Lower lobe of right lung (tissue), 2 donors: ENCODE results near the gene CDC42BPB. TPM values are rescaled to one million over a fixed set of nuclear protein-coding genes. Genes with fewer than 3 reads are reported as not detected.

Experiments used
- ATAC-seq, 2 donors: fragments of 200-7000 bp; cut with Tn5 transposase; one replicate each; pipeline ENCODE4 v1.9.1; 2020 to 2022; ENCODE audit warnings: mild to moderate bottlenecking in 2 of 2, moderate library complexity in 2 of 2
- DNase-seq: peaks from one replicate; pipeline ENCODE4 v3.0.0-alpha.2; 2020
- H3K27ac ChIP-seq: fragments of 200-600 bp; one replicate; pipeline ENCODE4 v1.8.0; 2022
- H3K27me3 ChIP-seq: fragments of 200-600 bp; one replicate; pipeline ENCODE4 v1.8.0; 2022; ENCODE audit warnings: low read depth
- H3K36me3 ChIP-seq: fragments of 200-600 bp; one replicate; pipeline ENCODE4 v1.8.0; 2022; ENCODE audit warnings: mild to moderate bottlenecking
- H3K4me1 ChIP-seq: fragments of 200-600 bp; one replicate; pipeline ENCODE4 v1.8.0; 2022
- H3K4me3 ChIP-seq: fragments of 200-600 bp; one replicate; pipeline ENCODE4 v1.8.0; 2022; ENCODE audit warnings: mild to moderate bottlenecking
- H3K9me3 ChIP-seq: fragments of 200-600 bp; one replicate; pipeline ENCODE4 v1.8.0; 2022
- CTCF ChIP-seq: fragments of 200-600 bp; IDR thresholded peaks from one replicate; pipeline ENCODE4 v1.8.0; 2022; ENCODE audit warnings: antibody characterized with exemption, mild to moderate bottlenecking
- intact Hi-C: fragments of 100-400 bp; cut with DNase I; formaldehyde crosslinking; loops from one replicate; pipeline ENCODE4 v1.11.0; 2022
- total RNA-seq: library from RNA; stranded (reverse); fragmentation: NEBNext Ultra II Directional; extraction: Animal tissue kit (Norgen Biotek cat#: 25700); gene quantifications from one replicate; pipeline ENCODE4 v1.2.1, GENCODE V29; 2021
- donor health status: DM: no; HTN: yes; CAD: no; lungs with severe emphysema.

Gene CDC42BPB
- total RNA-seq, 1 donor from 2014 or later, result 114 TPM

- DNase-seq (no peak), ATAC-seq (peak in 1 of 2 donors; percentile 19)
- TF ChIP-seq CTCF, result no peak
Measured at GRCh38 chr14:103041464-103041863, 15.9 kb downstream of the CDC42BPB start.

GRCh38 chr14:103033681-103034096, 23.7 kb downstream of the CDC42BPB start:
- peaks cover 16% of the 10 kb centered on the region for H3K4me1 ChIP-seq
- ATAC-seq, result peak; percentile 25 to 31
- H3K27me3 ChIP-seq, result no peaks in the 10 kb centered on the region
- no peaks in the 10 kb centered on the region for H3K36me3 ChIP-seq
- no peak overlapping the region for H3K27ac ChIP-seq
- no peak for DNase-seq
- TF ChIP-seq CTCF, result no peak
- no peak overlapping the region for H3K4me3 ChIP-seq
- intact Hi-C loops, result no loop called here
- H3K9me3 ChIP-seq, result no peaks in the 10 kb centered on the region

More at GRCh38 chr14:103041464-103041863, 15.9 kb downstream of the CDC42BPB start:
- Histone ChIP-seq H3K4me3 (no peak overlapping the region), H3K4me1 (peaks cover 30% of the 10 kb centered on the region), H3K36me3 (peaks cover 21% of the 10 kb centered on the region), H3K9me3 (no peaks in the 10 kb centered on the region), H3K27ac (no peak overlapping the region), H3K27me3 (no peaks in the 10 kb centered on the region)
- intact Hi-C loops, result no loop called here

- Histone ChIP-seq H3K4me3 (no peak overlapping the region), H3K4me1 (peaks cover 28% of the 10 kb centered on the region), H3K27ac (no peak overlapping the region), H3K36me3 (no peaks in the 10 kb centered on the region), H3K9me3 (no peaks in the 10 kb centered on the region), H3K27me3 (no peaks in the 10 kb centered on the region)
- intact Hi-C loops, result no loop called here
- no peak for TF ChIP-seq CTCF
- ATAC-seq (peak in 1 of 2 donors; percentile 6), DNase-seq (no peak)
Measured at GRCh38 chr14:103031956-103032355, 25.4 kb downstream of the CDC42BPB start.

- no peaks in the 10 kb centered on the region for H3K36me3 ChIP-seq
- H3K27ac ChIP-seq, result peak overlapping the region; percentile 18
- no peak overlapping the region for H3K4me3 ChIP-seq
- ATAC-seq (no peak), DNase-seq (no peak)
- H3K9me3 ChIP-seq, result no peaks in the 10 kb centered on the region
- intact Hi-C loops, result no loop called here
- H3K4me1 ChIP-seq, result peaks cover 28% of the 10 kb centered on the region
- no peak for TF ChIP-seq CTCF
- no peaks in the 10 kb centered on the region for H3K27me3 ChIP-seq
Measured at GRCh38 chr14:103031566-103031911, 25.8 kb downstream of the CDC42BPB start.

GRCh38 chr14:103030741-103031565, 26.4 kb downstream of the CDC42BPB start:
- ATAC-seq (no peak), DNase-seq (no peak)
- TF ChIP-seq CTCF, result no peak
- Histone ChIP-seq H3K27ac (peak overlapping the region; percentile 18), H3K27me3 (no peaks in the 10 kb centered on the region), H3K4me1 (peaks cover 28% of the 10 kb centered on the region), H3K9me3 (no peaks in the 10 kb centered on the region), H3K4me3 (no peak overlapping the region), H3K36me3 (no peaks in the 10 kb centered on the region)
- intact Hi-C loops, result no loop called here
